CD4-positive, alpha-beta T cell treated with Interferon gamma for 1 hour (primary cell): Measurements from ENCODE around the gene MRPL33.
"Not testable (repeated sequence)": the region's sequence is repeated elsewhere in the genome, so short reads cannot be mapped to it uniquely, and the experiment has no call there.

Source experiments
- DNase-seq: peaks from one replicate; pipeline ENCODE4 v3.0.0-alpha.2; 2020

MRPL33 gene

GRCh38 chr2:27742571-27742970 lies 28.9 kb upstream of the MRPL33 start:
- no peak for DNase-seq

- DNase-seq: not testable (repeated sequence)
Observed at GRCh38 chr2:27745494-27745893, 26.0 kb upstream of the MRPL33 start.

GRCh38 chr2:27746325-27746724 lies 25.2 kb upstream of the MRPL33 start:
- DNase-seq: no peak

GRCh38 chr2:27747827-27748352 lies 23.6 kb upstream of the MRPL33 start:
- no peak for DNase-seq

- DNase-seq: not testable (repeated sequence)
Observed at GRCh38 chr2:27748803-27749554, 22.5 kb upstream of the MRPL33 start.

- DNase-seq: no peak
Observed at GRCh38 chr2:27751377-27751776, 20.1 kb upstream of the MRPL33 start.

- no peak for DNase-seq
Observed at GRCh38 chr2:27752551-27753237, 18.8 kb upstream of the MRPL33 start.

- peak; percentile 65 for DNase-seq
Observed at GRCh38 chr2:27754138-27754588, 17.4 kb upstream of the MRPL33 start.

- no peak for DNase-seq
Observed at GRCh38 chr2:27754831-27755230, 16.7 kb upstream of the MRPL33 start.

GRCh38 chr2:27756091-27756490 lies 15.4 kb upstream of the MRPL33 start:
- DNase-seq: no peak

GRCh38 chr2:27756544-27757498 lies 14.7 kb upstream of the MRPL33 start:
- DNase-seq: peak; percentile 35

GRCh38 chr2:27762951-27763906 lies 8.3 kb upstream of the MRPL33 start:
- DNase-seq: no peak

GRCh38 chr2:27763907-27764267 lies 7.6 kb upstream of the MRPL33 start:
- no peak for DNase-seq

- not testable (repeated sequence) for DNase-seq
Observed at GRCh38 chr2:27764526-27764925, 7.0 kb upstream of the MRPL33 start.

- DNase-seq: peak; percentile 59
Observed at GRCh38 chr2:27765621-27766286, 5.8 kb upstream of the MRPL33 start.

- no peak for DNase-seq
Observed at GRCh38 chr2:27766287-27766661, 5.2 kb upstream of the MRPL33 start.

GRCh38 chr2:27771202-27771547 lies 344 bp upstream of the MRPL33 start:
- DNase-seq: no peak

GRCh38 chr2:27772804-27773203 lies 1.3 kb downstream of the MRPL33 start:
- no peak for DNase-seq

- no peak for DNase-seq
Observed at GRCh38 chr2:27773959-27774358, 2.4 kb downstream of the MRPL33 start.

GRCh38 chr2:27776097-27776496 lies 4.6 kb downstream of the MRPL33 start:
- DNase-seq: no peak

- DNase-seq: no peak
Observed at GRCh38 chr2:27776696-27777095, 5.2 kb downstream of the MRPL33 start.
